SK-N-SH (cell line): ENCODE data around the gene MOB2.

Source experiments
- CTCF ChIP-seq: fragments of 200-600 bp; sonication (generic); IDR thresholded peaks from 2 replicates; pipeline ENCODE4 v1.6.1; 2017; ENCODE audit warnings: antibody characterized with exemption, mild to moderate bottlenecking, moderate library complexity
- POLR2AphosphoS5 ChIP-seq: IDR thresholded peaks from 2 replicates; pipeline ENCODE4 v1.6.1; 2012; ENCODE audit warnings: low read depth, low read length
- TAF1 ChIP-seq: IDR thresholded peaks from 2 replicates; pipeline ENCODE4 v1.6.1; 2012; ENCODE audit warnings: low read depth, mild to moderate bottlenecking, low read length, moderate library complexity, borderline replicate concordance
- USF1 ChIP-seq: IDR thresholded peaks from 2 replicates; pipeline ENCODE4 v1.4.0; 2012; ENCODE audit warnings: low read depth, borderline replicate concordance
- USF2 ChIP-seq: fragments of 150-350 bp; IDR thresholded peaks from 2 replicates; pipeline ENCODE4 v1.6.1; 2017; ENCODE audit warnings: antibody characterized with exemption, low read length, low read depth, borderline replicate concordance
- ZBTB33 ChIP-seq: IDR thresholded peaks from 2 replicates; pipeline ENCODE4 v1.4.0; 2012; ENCODE audit warnings: low read depth, borderline replicate concordance

- no peak for TF ChIP-seq CTCF
- TF ChIP-seq ZBTB33, result no peak
- TF ChIP-seq TAF1, result no peak
- TF ChIP-seq POLR2AphosphoS5, result no peak
- no peak for TF ChIP-seq USF1
- no peak for TF ChIP-seq USF2
Measured at GRCh38 chr11:1480191-1480554, 6.4 kb downstream of the MOB2 start.
